Thymus (tissue), 11 donors: ENCODE data around the gene MXRA8. TPM values are rescaled to one million over a fixed set of nuclear protein-coding genes. Genes with fewer than 3 reads are reported as not detected.

ENCODE experiments used
- DNase-seq, 9 donors: peaks; one replicate each; pipeline ENCODE4 v3.0.0-alpha.2; 2013; ENCODE audit warnings: low spot score in 9 of 9, low read depth in 6 of 9, missing footprints in 1 of 9
- H3K27ac ChIP-seq, 2 donors: one replicate each; pipeline ENCODE4 v1.5.1; 2013; ENCODE audit warnings: control low read depth in 1 of 2, low read depth in 1 of 2, low read length in 1 of 2, mild to moderate bottlenecking in 1 of 2, moderate library complexity in 1 of 2
- H3K27me3 ChIP-seq, 2 donors: one replicate each; pipeline ENCODE4 v1.5.1; 2013; ENCODE audit warnings: low read length in 1 of 2; ENCODE audit not compliant: control insufficient read depth in 2 of 2, insufficient read depth in 1 of 2
- H3K36me3 ChIP-seq, 2 donors: one replicate each; pipeline ENCODE4 v1.5.1; 2013; ENCODE audit warnings: low read length in 1 of 2, mild to moderate bottlenecking in 1 of 2, moderate library complexity in 1 of 2; ENCODE audit not compliant: control insufficient read depth in 2 of 2, insufficient read depth in 2 of 2
- H3K4me1 ChIP-seq, 2 donors: one replicate each; pipeline ENCODE4 v1.5.1; 2013; ENCODE audit warnings: low read length in 2 of 2; ENCODE audit not compliant: control insufficient read depth in 2 of 2, insufficient read depth in 2 of 2
- H3K4me3 ChIP-seq, 2 donors: one replicate each; pipeline ENCODE4 v1.5.1; 2013; ENCODE audit warnings: low read length in 2 of 2, control low read depth in 1 of 2, mild to moderate bottlenecking in 1 of 2
- H3K9me3 ChIP-seq, 2 donors: one replicate each; pipeline ENCODE4 v1.5.1; 2013; ENCODE audit warnings: low read length in 1 of 2, mild to moderate bottlenecking in 1 of 2; ENCODE audit not compliant: control insufficient read depth in 2 of 2, insufficient read depth in 1 of 2
- WGBS: extraction: QIAGEN DNeasy Blood & Tissue Kit; methylation state at CpG from one replicate; pipeline ENCODE4 v1.1.7; 2013; 5-methylcytosine and 5-hydroxymethylcytosine counted together
- polyA plus RNA-seq: library from polyadenylated mRNA; stranded (reverse); fragments of 200-250 nt; gene quantifications from one replicate; pipeline ENCODE4 v1.2.3, GENCODE V29; 2013
- total RNA-seq: library from RNA; stranded (reverse); fragments of 120-200 nt; gene quantifications from one replicate; pipeline ENCODE4 v1.2.4, GENCODE V29; 2013
- donor health status: healthy.

Gene MXRA8
- total and polyA plus RNA-seq, 2 donors: 2.7 to 9.6 TPM

DNA sequence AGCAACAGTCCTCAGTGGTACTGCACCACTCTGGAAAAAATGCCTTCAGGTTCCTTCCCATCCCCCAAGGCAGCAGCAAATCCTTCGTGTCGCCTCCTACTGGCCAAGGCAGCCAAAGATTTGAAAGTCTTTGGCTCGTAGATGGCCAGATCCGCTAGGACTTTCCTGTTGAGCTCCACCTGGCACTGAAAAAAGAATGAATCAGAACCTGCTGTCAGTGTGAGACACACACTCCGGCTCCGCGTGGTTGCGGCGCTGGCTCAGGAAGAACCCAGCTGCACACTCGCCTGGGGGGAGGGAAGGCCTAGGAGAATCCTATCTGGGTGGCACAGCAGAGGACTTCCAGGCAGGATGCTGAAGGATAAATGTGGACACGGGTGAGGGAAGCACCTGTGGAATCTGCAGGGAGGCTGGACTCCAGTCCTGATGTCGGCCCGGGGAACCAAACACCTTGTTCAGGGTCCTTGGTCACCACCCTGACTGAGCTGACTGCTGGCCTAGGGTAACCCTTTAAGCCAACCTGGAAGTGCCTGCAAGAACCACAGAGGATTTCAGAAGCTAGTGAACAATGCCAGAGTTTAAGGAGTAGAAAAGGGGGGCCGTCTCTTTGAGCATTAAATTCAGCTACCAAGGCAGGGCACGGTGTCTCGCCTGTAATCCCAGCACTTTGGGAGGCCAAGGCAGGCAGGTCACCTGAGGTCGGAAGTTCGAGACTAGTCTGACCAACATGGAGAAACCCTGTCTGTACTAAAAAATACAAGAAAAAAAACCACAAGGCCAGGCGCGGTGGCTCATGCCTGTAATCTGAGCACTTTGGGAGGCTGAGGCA is 43.9 kb upstream of the MXRA8 start:
- H3K27me3 ChIP-seq: no peaks in the 10 kb centered on the region
- peaks cover 0 to 1% of the 10 kb centered on the region in 2 donors for H3K9me3 ChIP-seq
- H3K27ac ChIP-seq: no peak overlapping the region
- H3K4me3 ChIP-seq: no peak overlapping the region
- WGBS: 95% methylated on average over 20 of the region's 20 CpGs
- H3K36me3 ChIP-seq: peaks cover 62 to 63% of the 10 kb centered on the region in 2 donors
- H3K4me1 ChIP-seq: peaks cover 30 to 46% of the 10 kb centered on the region in 2 donors
- peak in 1 of 9 donors; percentile 27 for DNase-seq

DNA sequence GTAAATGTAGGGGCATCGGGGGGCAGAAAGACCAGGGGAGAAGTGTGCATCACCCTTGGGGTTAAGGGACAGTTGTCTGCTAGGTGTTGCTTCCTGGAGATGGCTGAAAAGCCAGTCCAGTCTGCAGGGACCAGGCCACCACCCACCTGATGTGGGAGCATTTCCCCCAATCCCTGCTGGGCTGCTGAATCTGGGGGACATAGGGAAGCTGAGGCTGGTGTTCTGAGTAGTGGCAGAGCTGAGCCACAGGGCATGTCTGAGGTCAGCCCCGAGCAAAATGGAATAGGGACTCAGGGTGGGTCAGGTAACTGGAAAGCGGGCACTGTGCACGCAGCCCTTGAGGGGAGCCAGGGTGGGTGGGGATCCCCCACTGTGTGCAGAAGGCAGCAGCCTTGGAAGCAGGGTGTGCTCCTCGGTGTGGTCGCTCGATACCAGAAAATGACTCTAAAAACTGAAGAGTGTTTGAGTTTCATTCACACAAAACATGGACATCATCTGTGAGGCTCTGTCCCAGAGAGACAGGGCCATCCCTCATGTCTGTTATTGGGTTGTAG is 43.2 kb upstream of the MXRA8 start:
- peaks cover 66 to 69% of the 10 kb centered on the region in 2 donors for H3K36me3 ChIP-seq
- peaks cover 30 to 49% of the 10 kb centered on the region in 2 donors for H3K4me1 ChIP-seq
- H3K27me3 ChIP-seq: no peaks in the 10 kb centered on the region

DNA sequence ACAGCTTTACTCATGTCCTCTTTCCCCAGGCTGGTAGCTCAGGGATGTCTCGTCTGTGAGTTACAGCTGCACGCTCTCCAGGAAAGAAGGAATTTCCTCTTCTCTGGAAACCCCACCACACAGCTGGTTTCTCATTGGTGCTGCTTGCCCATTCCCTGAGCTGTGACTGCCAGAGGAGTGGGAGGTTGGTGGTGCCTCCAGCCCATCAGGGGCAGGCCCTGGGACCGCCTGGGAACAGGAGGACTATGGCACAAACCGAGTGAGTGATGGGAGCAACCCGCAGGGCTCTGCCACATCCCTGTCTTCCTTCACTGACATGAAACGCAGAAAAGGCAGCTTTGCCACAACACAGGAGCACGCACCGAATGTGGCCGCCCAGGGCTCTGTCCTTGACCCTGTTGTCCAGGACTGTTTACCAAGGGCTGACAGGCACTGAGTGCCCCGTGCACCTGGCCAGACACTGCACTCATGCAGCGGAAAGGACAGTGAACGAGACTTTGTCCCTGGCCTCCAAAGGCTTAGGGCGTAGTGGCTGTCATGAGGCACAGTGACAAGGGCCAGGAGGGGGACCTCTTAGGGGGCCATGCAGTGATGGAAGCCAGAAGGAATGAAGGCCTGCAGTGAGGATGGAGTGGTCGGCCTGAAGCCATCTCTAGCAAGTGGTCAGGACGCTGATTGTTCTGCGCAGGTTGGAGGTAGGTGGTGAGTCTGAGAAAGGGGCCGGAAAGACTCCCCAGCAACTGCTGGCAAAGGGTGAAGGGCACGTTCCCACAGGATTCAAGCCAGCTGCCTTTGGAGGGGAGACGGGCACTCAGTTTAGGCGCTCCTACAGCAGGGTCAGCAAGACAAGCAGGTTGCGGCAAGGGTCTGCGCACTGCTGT is 42.5 kb upstream of the MXRA8 start:
- no peak for DNase-seq
- 94% methylated on average over 22 of the region's 22 CpGs for WGBS
- no peaks in the 10 kb centered on the region for H3K27me3 ChIP-seq
- H3K9me3 ChIP-seq: peaks cover 0 to 1% of the 10 kb centered on the region in 2 donors
- peak overlapping the region in 1 of 2 donors; percentile 9 for H3K27ac ChIP-seq
- H3K36me3 ChIP-seq: peaks cover 62 to 65% of the 10 kb centered on the region in 2 donors
- H3K4me1 ChIP-seq: peaks cover 23 to 41% of the 10 kb centered on the region in 2 donors
- peak overlapping the region; percentile 97 to 99 for H3K4me3 ChIP-seq

More for the DNA sequence above, 43.2 kb upstream of the MXRA8 start:
- peaks cover 0 to 1% of the 10 kb centered on the region in 2 donors for H3K9me3 ChIP-seq
- 95% methylated on average over 7 of the region's 7 CpGs for WGBS
- no peak for DNase-seq
- no peak overlapping the region for H3K27ac ChIP-seq
- H3K4me3 ChIP-seq: no peak overlapping the region

DNA sequence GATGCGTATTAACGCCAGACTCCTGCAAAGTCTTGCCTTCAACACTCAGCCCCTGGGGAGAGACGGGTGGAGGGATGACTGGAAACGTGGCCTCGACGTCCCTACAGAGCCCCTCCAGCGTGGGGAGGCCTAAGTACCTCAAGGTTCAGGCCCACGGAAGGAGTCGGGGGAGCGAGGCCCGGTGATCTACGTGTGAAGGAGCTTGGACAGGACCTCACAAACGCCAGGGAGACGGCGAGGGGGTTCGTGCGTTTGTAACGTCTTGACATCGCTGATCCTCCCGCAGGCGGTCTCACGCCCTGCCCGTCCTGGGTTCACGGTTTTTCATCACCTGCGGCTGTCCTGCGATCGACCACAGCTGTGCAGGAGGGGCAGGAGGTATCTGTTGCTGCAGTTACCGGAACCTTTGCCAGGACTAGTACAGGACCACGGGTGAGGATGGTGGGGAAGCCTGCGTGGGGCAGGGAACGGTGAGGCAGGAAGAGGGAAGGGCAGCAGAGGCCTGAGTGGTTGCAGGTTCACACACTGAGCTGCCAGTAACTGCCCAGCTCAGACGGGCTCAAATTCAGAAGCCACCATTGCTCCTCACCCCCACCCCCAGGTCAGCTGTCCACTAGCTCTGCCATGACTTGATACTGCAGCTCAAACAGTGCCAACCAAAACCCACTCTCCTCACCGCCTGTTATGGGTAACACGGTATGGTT is 41.7 kb upstream of the MXRA8 start:
- Histone ChIP-seq H3K27me3 (no peaks in the 10 kb centered on the region), H3K4me1 (peaks cover 18 to 34% of the 10 kb centered on the region in 2 donors), H3K4me3 (peak overlapping the region; percentile 97 to 99), H3K27ac (peak overlapping the region; percentile 75 to 88), H3K36me3 (peaks cover 60 to 65% of the 10 kb centered on the region in 2 donors), H3K9me3 (peaks cover 0 to 1% of the 10 kb centered on the region in 2 donors)
- 9% methylated on average over 34 of the region's 34 CpGs for WGBS
- no peak for DNase-seq

DNA sequence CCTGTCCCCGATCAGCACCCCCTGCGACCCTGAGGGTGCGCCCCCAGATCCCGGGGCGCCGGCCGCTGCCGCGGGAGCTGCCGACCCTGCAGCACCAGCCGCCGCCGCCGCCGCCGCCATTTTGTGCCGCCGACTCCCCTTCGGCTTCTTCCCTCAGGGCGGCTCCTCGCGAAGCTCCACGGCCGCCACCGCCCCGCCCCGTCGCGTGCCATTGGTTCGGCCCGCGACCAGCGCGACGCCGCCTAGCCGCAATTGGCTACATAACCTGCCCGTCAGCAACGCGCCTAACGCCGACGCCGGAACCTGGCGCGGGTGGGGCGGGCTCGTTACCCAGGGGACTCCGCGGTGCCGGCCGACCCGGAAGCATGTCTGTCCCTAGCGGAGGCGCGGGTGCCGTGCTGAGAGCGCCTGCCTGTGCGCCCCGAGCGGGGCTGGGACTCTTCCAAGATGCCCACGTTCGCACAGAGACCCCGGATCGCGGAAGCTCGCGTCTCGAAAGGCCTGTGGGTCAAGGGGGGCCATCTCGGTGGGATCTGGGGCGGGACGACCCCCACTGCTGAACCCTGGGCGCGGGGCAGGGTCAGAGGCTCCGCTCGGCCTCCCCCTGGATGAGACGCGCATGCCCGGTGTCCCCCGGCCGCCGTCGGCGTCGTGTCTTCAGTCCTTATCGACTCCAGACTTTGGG is 41.0 kb upstream of the MXRA8 start, which contains the start of gene CCNL2:
TSS of gene CCNL2 (minus strand) at position 149 of the 685 bp plus-strand sequence. CDS start at position 120, 29 bp downstream.
- peak; percentile 94 to 99 (median 99) for DNase-seq
- H3K27me3 ChIP-seq: no peaks in the 10 kb centered on the region
- H3K36me3 ChIP-seq: peaks cover 60 to 63% of the 10 kb centered on the region in 2 donors
- peak within 1 kb of the TSS; percentile 97 to 99 for H3K4me3 ChIP-seq
- H3K27ac ChIP-seq: peak within 1 kb of the TSS; percentile 75 to 88
- H3K4me1 ChIP-seq: peaks cover 18 to 34% of the 10 kb centered on the region in 2 donors
- peaks cover 0 to 1% of the 10 kb centered on the region in 2 donors for H3K9me3 ChIP-seq
- WGBS: under 1% methylated on average over 86 of the region's 86 CpGs

DNA sequence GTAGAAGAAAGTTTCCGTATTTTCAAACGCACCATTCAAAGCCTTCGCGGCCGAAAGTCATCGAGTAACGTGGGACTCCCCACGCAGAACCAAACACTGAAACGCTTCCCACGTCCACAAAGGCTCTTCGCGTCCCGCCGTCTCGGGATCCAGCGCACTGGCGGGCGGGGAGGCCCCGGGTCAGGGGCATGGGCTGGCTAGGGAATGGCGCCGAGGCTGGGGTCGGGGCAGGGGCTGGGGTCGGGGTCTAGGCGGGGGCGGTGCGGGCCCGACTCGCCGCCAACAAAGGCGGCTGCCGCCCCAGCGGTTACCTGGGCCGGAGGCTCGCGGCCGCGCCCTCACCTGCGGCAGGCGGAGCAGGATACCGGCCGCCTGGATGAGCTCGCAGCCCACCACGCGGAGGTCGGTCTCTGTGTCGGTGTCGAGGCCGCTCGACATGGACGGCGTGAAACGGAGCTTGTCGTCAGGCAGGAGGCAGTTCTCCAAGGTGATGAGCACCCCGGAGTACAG is 40.4 kb upstream of the MXRA8 start:
- H3K4me3 ChIP-seq: peak overlapping the region; percentile 86 to 97
- peak in 1 of 9 donors; percentile 25 for DNase-seq
- peaks cover 62 to 65% of the 10 kb centered on the region in 2 donors for H3K36me3 ChIP-seq
- peaks cover 0 to 1% of the 10 kb centered on the region in 2 donors for H3K9me3 ChIP-seq
- H3K4me1 ChIP-seq: peaks cover 18 to 34% of the 10 kb centered on the region in 2 donors
- WGBS: under 1% methylated on average over 54 of the region's 54 CpGs
- H3K27me3 ChIP-seq: no peaks in the 10 kb centered on the region
- H3K27ac ChIP-seq: peak overlapping the region in 1 of 2 donors; percentile 81

DNA sequence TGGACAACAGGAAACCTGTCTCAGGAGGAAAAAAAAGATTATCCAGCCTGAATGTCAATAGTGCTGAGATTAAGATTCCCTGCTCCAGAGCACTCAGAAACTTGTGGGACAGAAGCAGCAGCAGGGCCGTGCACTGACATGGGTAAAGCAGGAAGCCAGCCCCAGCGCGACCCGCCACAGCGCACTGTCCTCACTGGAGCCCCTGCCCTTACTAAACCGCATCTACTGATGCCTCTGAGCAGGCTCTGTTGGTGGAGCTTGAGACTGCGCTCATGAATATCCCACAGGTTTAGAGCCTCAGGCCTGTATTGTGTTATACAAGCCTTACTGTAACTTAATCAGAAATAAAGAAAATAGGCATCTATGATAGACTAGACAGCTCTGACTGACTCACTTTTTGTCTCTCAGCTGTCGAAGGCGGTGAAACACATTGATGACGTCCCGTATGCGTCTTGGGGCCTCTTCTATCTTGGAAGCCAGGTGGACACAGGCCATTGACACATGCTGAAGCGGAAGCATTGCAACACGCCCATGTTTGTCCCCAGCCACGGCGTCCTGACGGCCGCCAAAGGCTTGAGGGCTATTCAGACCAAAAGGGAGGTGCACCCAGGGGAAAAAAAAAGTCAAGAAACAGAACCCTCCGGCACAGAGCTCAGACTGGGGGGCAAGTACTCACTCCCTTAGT is 39.6 kb upstream of the MXRA8 start:
- no peak overlapping the region for H3K27ac ChIP-seq
- peaks cover 66 to 68% of the 10 kb centered on the region in 2 donors for H3K36me3 ChIP-seq
- H3K27me3 ChIP-seq: no peaks in the 10 kb centered on the region
- WGBS: 76% methylated on average over 19 of the region's 19 CpGs
- H3K9me3 ChIP-seq: peaks cover 0 to 1% of the 10 kb centered on the region in 2 donors
- peak overlapping the region; percentile 86 to 97 for H3K4me3 ChIP-seq
- peaks cover 18 to 34% of the 10 kb centered on the region in 2 donors for H3K4me1 ChIP-seq
- DNase-seq: no peak
